GM10847 (cell line): ENCODE data around the gene ZFR.

Experiments used
- POLR2A ChIP-seq: IDR thresholded peaks from 2 replicates; pipeline ENCODE4 v1.6.1; 2011; ENCODE audit not compliant: insufficient read length; ENCODE audit errors: extremely low read depth

The ZFR gene

DNA sequence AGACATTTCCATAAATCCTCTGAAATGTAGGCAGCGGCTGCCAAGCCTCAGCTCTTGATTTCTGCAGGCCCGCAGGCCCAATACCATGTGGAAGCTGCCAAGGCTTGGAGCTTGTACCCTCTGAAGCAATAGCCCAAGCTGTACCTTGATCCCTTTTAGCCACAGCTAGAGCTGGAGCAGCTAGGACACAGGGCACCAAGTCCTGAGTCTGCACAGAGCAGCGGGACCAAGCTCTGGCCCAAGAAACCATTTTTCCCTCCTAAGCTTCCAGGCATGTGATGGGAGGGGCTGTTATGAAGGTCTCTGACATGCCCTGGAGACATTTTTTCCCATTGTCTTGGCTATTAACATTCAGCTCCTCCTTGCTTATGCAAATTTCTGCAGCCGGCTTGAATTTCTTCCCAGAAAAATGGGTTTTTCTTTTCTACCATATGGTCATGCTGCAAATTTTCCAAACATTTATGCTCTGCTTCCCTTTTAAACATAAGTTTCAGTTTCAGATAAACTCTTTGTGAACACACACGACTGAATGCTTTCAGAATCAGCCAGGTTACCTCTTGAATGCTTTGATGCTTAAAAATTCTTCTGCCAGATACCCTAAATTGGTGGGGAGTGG lies 14.4 kb upstream of the ZFR start:
- no peak for TF ChIP-seq POLR2A

DNA sequence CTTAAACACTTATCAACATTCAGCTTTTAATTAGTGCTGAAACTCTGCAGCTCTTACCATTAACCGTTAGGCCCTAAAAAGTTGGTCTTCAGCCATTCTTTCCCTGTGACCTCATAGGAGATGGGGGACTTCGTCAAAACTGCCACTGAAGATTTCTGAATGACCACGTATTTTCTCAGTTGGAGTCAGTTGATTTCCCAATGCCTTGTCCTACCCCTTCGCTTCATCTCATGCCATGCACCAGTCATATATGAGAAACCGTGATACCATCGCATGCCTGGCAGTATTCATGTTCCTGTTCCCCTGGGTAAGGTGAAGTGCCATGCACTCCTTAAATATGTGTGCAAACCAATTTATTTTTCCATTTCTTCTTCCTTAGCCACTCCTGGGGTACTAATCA lies 10.8 kb upstream of the ZFR start:
- no peak for TF ChIP-seq POLR2A

DNA sequence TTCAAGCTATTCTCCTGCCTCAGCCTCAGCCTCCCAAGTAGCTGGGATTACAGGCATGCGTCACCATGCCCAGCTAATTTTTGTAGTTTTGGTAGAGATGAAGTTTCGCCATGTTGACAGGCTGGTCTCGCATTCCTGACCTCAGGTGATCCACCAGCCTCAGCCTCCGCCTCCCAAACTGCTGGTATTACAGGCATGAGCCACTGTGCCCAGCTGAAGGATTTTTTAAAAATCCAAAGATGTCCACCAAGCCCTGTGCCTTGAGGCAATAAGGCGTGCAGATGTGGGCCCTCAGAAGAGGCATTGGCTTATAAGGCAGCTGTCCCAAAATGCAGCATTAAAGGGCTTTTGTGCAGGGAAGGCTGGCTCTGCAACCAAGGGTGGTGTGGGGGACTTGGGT lies 10.3 kb upstream of the ZFR start:
- TF ChIP-seq POLR2A: no peak

DNA sequence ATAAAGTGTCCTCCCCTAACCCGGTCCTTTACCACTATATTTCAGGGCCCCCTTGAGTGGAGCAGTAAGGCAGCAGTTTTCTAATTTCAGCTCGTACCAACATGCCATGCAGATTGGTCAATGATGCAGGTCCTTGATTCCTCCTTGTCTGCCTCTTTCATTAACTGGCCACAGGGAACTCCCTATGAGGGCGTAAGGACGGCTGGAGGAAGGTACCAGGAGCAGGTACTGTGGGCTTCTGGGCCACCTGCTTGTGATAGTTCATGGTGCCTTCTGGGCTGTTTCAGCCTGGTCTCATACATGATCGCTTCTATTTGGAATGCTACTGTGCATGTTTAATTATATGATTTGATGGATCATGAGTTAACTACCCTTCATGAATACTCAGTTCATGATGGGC lies 9.4 kb upstream of the ZFR start:
- TF ChIP-seq POLR2A: no peak

DNA sequence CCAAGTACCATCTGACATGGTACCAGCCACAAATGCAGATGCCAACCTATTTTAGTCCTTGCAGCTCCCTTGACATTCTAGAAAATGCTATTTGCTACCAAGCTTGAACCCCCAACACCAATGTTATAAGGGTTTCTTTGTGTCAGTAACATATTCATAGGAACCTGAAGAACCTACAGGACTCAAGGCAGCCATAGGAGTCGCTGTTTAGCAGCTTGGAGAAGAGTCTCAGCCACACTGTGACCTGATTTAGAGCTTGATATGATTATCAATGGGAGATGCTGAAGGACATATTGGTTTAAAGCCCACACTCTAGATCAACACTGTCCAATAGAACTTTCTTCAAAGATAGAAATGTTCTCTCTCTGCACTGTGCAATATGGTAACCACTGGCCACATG lies 6.4 kb upstream of the ZFR start:
- no peak for TF ChIP-seq POLR2A

DNA sequence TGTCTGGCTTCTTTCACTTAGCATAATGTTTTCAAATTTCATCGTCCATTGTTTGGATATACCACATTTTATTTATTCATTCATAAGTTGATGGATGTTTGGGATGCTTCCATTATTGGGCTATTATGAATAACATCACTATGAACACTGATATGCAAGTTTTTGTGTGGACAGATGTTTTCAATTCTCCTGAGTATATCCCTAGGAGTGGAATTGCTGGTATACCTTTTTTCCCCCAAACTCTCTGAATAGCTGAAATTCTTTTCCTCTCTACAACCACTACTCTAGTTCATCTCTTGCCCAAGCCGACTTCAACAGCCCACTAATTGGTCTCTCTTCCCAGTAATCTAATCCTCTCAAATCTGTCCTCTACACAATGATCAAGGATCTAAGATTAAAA lies 4.7 kb upstream of the ZFR start:
- TF ChIP-seq POLR2A: no peak

DNA sequence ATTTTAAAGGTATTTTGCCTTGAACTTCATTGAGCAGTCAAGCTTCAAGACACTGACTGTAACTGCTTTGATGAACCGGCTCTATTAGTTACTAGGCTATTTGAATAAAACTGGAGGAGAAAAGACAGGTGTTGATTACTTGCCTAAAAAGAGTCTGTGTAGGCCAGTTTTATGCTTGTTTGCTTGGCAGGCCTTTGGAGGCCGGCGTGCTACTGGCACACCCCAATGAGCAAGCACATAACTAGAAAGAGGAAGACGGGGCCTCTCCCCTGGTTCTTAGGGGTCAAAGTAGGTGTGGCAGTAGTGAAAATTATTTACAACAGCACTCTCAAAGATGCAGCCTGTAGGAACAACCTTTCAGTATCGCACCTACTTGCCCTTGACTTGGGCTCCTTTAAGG lies 2.1 kb upstream of the ZFR start:
- TF ChIP-seq POLR2A: no peak

DNA sequence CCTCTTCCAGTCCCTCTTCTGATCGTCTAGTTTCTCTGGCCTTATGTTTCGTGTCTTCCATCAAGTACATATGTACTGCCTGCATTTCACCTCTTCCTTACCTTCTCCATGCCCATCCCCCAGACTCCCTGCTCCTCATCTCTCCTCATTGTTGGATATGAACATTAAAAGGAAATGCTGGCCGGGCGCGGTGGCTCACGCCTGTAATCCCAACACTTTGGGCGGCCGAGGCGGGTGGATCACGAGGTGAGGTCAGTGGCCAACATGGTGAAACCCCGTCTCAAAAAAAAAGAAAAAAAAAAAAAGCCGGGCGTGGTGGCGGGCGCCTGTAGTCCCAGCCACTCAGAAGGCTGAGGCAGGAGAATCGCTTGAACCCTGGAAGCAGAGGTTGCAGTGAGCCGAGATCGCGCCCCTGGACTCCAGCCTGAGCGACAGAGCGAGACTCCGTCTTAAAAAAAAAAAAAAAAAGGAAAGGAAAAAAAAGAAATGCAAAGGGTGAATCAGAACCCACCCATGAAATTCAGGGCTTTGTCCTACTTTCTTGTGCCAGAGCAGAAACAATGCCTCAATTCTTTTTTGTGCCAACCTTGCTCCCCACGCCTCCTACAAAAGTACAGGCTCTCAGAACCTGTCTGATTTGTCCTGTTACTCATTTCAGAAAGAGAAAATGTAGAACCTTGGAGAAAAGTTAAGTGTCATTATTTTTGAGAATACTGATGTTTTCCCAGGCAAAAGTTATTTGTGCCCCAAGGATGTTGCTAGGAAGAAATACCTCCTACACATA lies 1.5 kb upstream of the ZFR start:
- no peak for TF ChIP-seq POLR2A

DNA sequence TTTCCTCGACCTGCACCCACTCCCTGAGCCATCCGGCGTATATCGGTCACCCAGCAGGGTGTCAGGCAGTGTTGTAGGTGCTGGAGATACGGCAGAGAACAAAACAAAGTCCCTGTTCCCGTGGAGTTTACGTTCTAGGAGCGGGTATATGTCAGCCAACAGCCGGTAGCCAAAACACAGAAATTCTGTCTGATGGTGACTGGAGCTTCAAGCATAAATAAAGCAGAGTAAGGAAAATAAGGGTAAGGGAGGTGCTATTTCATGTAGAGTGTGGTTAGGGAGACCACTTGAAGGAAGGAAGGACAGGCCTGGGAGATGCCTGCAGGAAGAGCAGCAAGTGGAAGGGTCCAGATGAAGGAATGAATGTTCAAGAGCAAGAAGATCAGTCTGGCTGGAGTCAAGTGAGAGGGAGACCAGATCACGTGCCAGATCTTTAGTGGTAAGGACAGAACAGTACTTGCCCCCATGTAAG lies 783 bp upstream of the ZFR start:
- no peak for TF ChIP-seq POLR2A

DNA sequence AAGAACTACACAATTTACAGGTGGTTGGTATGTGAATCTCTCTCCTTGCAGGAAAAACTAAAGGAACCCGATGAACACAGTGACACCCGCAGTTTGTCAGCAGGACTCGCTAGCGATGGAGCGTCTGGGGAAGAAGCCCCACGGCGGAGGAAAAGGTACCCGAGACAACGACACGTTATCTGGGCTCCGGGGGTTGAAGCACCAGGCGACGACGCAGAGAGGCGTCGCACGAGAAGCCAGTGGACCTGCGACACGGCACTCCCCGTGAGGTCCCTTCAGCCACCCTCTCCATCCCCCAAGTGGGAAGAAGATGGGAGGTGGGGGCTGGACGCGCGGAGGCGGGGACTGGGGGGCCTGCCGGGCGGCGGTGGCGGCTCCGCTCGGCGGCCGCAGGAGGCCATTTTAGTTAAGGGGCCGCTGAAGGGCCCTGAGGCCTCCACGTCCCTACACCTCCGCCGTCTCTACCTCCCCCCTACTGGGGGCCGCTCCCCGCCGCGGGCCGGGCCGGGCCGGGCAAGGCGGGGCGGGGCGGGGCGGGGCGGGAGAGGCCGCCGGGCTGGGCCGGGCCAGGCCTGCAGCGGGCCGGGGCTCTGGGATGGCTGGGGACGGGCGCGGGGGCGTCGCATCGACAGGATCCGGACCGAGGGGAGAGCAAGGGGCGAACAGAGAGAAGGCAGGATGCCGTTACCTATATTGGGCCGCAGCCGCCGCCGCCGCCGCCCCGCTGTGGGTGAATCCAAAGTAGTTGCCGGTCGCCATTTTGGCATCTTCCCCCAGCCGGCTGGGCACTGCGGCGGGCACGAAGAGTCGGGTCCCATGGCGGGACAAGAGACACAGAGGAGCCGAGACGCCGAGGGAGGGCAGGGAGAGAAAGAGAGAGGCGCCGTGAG lies 754 bp downstream of the ZFR start:
- no peak for TF ChIP-seq POLR2A

DNA sequence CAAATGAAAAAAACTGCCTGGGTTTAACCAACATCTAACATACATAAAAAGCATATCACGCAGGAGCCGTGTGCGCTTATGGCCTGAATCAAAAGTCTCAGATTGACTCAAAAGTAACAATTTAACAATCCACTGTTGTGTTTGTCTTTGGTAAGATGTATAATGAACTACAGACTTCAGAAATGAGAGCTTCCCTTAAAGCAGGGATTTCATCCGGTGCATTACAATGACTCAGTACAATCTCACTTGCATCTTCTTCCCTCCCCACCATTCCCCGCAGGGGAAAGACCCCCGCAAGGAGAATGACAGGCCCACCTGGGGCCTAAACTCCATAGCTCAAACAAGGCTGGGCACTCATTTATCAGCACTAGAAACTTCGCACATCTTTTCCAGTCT lies 1.4 kb downstream of the ZFR start:
- TF ChIP-seq POLR2A: no peak

DNA sequence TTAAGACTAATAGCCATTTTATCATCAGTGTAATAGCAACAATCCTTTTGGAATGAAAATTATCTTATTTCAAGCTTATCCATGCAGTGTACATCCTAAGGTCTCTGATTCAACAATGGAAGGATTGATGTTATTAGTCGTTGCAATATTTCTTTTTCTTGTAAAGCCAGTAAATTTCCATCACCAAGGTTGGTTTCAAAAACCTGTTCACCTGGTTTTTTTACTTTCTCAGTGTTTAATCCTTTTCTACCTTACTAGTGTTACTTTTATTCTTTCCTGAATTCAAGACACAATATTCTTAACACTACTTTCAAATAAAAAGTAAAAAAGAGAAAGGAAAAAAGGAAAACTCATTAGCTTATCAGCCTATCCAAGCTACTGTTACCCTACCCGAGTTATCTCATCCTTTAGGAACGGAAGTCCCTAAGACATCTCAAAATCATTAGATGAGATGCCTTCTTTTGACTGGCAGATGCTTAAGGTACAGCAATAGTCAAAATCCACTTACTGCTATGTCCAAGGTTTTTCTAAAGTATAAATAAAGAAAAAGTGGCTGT lies 5.4 kb downstream of the ZFR start:
- TF ChIP-seq POLR2A: no peak

DNA sequence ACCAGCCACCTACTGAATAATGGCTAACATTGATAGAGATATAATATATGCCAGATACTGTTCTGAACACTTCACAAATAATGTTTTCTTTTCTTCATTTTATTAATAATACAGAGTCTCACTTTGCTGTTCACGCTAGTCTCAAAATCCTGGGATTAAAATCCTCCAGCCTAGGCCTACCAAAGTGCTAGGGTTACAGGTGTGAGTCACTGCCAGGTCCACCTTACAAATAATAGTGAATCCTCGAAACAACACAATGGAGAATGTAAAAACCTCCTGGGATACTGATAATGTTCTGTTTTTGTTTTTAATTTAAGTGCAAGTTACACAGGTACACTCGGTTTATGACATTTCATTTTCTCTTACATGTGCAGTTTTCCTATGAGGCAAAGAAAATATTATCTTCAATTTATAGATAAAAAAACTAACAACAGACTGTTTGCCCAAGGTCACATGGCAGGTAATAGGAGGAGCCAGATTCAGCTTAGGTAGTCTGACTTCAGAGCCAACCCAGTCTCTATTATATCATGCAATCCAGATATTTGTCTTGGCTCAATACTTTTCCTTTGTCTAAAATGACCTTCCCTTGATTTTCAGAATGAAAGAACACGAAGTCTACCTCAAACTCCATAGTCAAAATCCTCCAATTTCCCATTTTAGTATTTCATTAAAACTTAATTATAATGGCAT lies 7.8 kb downstream of the ZFR start:
- TF ChIP-seq POLR2A: no peak

DNA sequence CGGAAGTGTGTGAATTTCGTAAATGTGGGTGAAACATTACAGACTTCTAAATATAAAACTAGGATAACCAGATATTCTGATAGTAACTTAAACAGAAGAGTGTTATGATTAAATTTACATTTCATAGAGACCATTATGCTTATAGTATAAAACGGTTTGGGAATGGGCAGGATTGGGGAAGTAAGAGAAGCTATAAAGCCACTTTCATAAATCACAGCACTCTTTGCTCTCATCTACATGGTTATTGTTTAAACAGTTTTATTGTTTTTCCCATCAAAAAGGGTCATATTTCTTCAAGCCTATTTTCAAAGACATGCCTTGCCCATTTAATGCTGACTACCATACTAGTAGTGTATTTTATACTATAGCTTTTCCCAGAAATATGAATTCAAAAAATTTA lies 9.2 kb downstream of the ZFR start:
- TF ChIP-seq POLR2A: no peak

DNA sequence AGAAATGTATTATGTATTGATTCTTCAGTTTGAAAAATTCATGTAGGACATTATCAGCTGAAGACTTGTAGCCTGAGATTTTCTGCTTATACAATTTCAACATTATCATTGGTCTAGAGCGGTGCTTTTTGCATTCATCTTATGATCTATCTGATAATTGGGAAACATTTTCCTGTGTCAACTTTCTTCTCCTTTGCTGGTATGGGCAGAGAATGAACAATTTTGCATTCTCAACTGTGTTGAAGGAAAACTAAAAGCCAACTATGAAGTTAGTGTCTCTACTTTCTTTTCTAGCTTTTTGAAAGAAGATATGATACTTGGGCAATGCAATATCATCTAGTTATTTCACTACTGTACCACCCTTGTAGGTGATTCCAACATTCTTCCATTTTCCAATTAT lies 10.3 kb downstream of the ZFR start:
- TF ChIP-seq POLR2A: no peak
